Pulmonary artery endothelial cell (primary cell): ENCODE data around the gene PON2. TPM values are rescaled to one million over a fixed set of nuclear protein-coding genes. Genes with fewer than 3 reads are reported as not detected.
"Not testable (repeated sequence)": the region's sequence is repeated elsewhere in the genome, so short reads cannot be mapped to it uniquely, and the experiment has no call there.

Experiments
- DNase-seq: peaks from one replicate; pipeline ENCODE4 v3.0.0-alpha.2; 2011; ENCODE audit warnings: low read depth, low spot score
- total RNA-seq: library from RNA; depleted of rRNA; stranded (reverse); fragments of >200 nt; gene quantifications from 2 replicates; pipeline ENCODE4 v1.2.3, GENCODE V29; 2014

PON2 gene
- 72.6 and 74.5 TPM in 2 replicates for total RNA-seq

GRCh38 chr7:95434557-95435421, at the start of gene PON2:
PON2 (minus strand) TSS chr7:95435028; CDS start chr7:95434951, 77 bp downstream.
- peak; percentile 49 for DNase-seq

- DNase-seq, result no peak
Observed at GRCh38 chr7:95482424-95482823, 47.6 kb upstream of the PON2 start.

GRCh38 chr7:95481271-95482165, 46.7 kb upstream of the PON2 start:
- DNase-seq, result no peak

- DNase-seq, result no peak
Observed at GRCh38 chr7:95479992-95480624, 45.3 kb upstream of the PON2 start.

GRCh38 chr7:95478272-95479037, 43.6 kb upstream of the PON2 start:
- no peak for DNase-seq

GRCh38 chr7:95476904-95477594, 42.2 kb upstream of the PON2 start:
- peak; percentile 24 for DNase-seq

GRCh38 chr7:95476072-95476847, 41.4 kb upstream of the PON2 start:
- no peak for DNase-seq

GRCh38 chr7:95473276-95473985, 38.6 kb upstream of the PON2 start:
- no peak for DNase-seq

GRCh38 chr7:95472581-95473161, 37.8 kb upstream of the PON2 start:
- DNase-seq, result no peak

- peak; percentile 26 for DNase-seq
Observed at GRCh38 chr7:95471071-95471470, 36.2 kb upstream of the PON2 start.

GRCh38 chr7:95470452-95470851, 35.6 kb upstream of the PON2 start:
- peak; percentile 61 for DNase-seq

GRCh38 chr7:95469848-95470247, 35.0 kb upstream of the PON2 start:
- no peak for DNase-seq

GRCh38 chr7:95469187-95469586, 34.4 kb upstream of the PON2 start:
- DNase-seq, result no peak

- no peak for DNase-seq
Observed at GRCh38 chr7:95467912-95468607, 33.2 kb upstream of the PON2 start.

- DNase-seq, result not testable (repeated sequence)
Observed at GRCh38 chr7:95460653-95461052, 25.8 kb upstream of the PON2 start.

- DNase-seq, result no peak
Observed at GRCh38 chr7:95457947-95458346, 23.1 kb upstream of the PON2 start.

GRCh38 chr7:95454438-95455045, 19.7 kb upstream of the PON2 start:
- DNase-seq, result no peak

- DNase-seq, result no peak
Observed at GRCh38 chr7:95446618-95447017, 11.8 kb upstream of the PON2 start.
